Measurements from ENCODE around the gene MCC. TPM values are rescaled to one million over a fixed set of nuclear protein-coding genes. Genes with fewer than 3 reads are reported as not detected.
A peak's percentile ranks its signal among the peaks of the same experiment; 100 is the strongest.

The MCC gene
- total and polyA plus RNA-seq, 2 of the 4 experiments (the other 2 are of a cell fraction), result 5.0 to 20.6 TPM

DNA sequence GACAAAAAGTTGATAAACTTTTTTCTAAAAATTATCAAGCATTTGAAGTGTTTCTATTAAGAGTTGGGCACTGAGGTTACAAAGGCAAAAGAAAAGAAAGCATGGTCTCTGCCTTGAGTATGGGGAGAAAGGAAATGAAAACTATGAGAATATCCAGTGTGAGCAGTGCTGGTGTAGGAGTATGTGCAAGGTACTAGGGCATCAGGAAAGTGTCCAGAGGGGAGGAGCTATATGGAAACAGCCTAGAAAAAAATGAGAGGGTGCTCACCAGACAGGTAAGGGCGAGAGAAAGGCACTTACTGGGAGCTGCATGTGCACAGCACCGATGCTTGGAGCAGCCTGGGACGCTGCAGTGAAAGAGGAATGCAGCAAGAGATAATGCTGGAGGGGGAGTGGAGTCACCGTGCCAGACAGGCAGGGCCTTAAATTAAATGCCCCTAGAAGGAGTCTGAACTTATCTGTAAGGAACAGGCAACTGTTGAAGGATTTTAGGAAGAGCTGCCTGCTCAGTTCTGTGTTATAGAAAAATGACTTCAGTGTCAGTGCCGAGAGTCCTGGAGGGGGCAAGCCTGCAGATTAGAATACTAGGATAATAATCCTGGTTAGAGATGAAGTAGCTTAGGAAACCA, 14.0 kb downstream of the MCC start:
- Histone ChIP-seq H3K4me3 (ENCODE audit: insufficient read depth, low read depth, low read length) (no peak overlapping the region), H3K9me3 (ENCODE audit: control insufficient read depth, insufficient read depth, low read length) (peaks cover 7% of the 10 kb centered on the region; the same call in 1 of the 2 replicates), H3K23ac (ENCODE audit: low read depth, low read length) (no peak overlapping the region), H3K9me1 (ENCODE audit: insufficient read depth, low read length) (no peaks in the 10 kb centered on the region; the same call in 1 of the 2 replicates), H3K79me1 (ENCODE audit: low read depth in 1 of 2, low read length in 2 of 2) (no peaks in the 10 kb centered on the region), H3K27me3 (ENCODE audit: control insufficient read depth, insufficient read depth, low read length) (no peaks in the 10 kb centered on the region), H2BK15ac (ENCODE audit: low read depth, low read length) (no peak overlapping the region), H2BK5ac (ENCODE audit: low read depth, low read length, poor library complexity, severe bottlenecking) (no peak overlapping the region), H4K8ac (ENCODE audit: low read depth in 2 of 2, low read length in 2 of 2) (no peak overlapping the region), H3K18ac (ENCODE audit: low read depth, low read length) (no peak overlapping the region), H4K5ac (ENCODE audit: low read depth, low read length) (no peak overlapping the region), H2AK5ac (ENCODE audit: low read depth, low read length) (no peak overlapping the region), H3K36me3 (ENCODE audit: control insufficient read depth, insufficient read depth, low read length) (no peaks in the 10 kb centered on the region), H3K27ac (ENCODE audit: insufficient read depth, low read length) (no peak overlapping the region), H3K56ac (ENCODE audit: extremely low read depth, insufficient read depth, low read length) (no peak overlapping the region), H2AFZ (replicated peaks; ENCODE audit: low read length, poor library complexity) (peak overlapping the region; percentile 61), H3K9ac (ENCODE audit: low read depth, low read length) (no peak overlapping the region), H3K4ac (ENCODE audit: low read depth, low read length) (no peak overlapping the region), H3K4me2 (ENCODE audit: low read depth, low read length) (peak overlapping the region; percentile 32; the same call in 1 of the 2 replicates), H4K91ac (ENCODE audit: insufficient read depth, low read depth, low read length) (no peak overlapping the region), H3K4me1 (ENCODE audit: control insufficient read depth, insufficient read depth, low read length) (no peaks in the 10 kb centered on the region), H2BK120ac (ENCODE audit: low read depth, low read length) (no peak overlapping the region), H3K14ac (replicated peaks; ENCODE audit: low read depth, low read length) (no peak overlapping the region), H2BK20ac (ENCODE audit: low read depth, low read length) (no peak overlapping the region), H2AK9ac (replicated peaks; ENCODE audit: low read depth, low read length, poor library complexity) (no peak overlapping the region), H4K20me1 (ENCODE audit: insufficient read depth, low read length) (no peaks in the 10 kb centered on the region)
- ChIA-PET CTCF (no interaction called here), POLR2A (ENCODE audit: unreplicated experiment) (no interaction called here)
- in situ Hi-C loops (cut with MboI; ENCODE audit: low sequenced_read_pairs) (no loop called here), dilution Hi-C loops (cut with HindIII; ENCODE audit: low sequenced_read_pairs, unreplicated experiment) (no loop called here), intact Hi-C loops (cut with micrococcal nuclease) (no loop called here)
- DNase-seq (no peak), ATAC-seq (ENCODE audit: low read depth) (peak; percentile 90)
- BruUV-seq (replicated peaks), result no TSS peak
- TF ChIP-seq RCOR1 (IDR thresholded peaks at IDR 0.05; ENCODE audit: insufficient replicate concordance, low read length) (no peak), BHLHE40 (IDR thresholded peaks at IDR 0.05; ENCODE audit: low read depth, low read length) (no peak), RAD21 (IDR thresholded peaks at IDR 0.05; ENCODE audit: low read length) (no peak), RFX5 (IDR thresholded peaks at IDR 0.05; ENCODE audit: low read depth, low read length) (no peak), CEBPB (IDR thresholded peaks at IDR 0.05; ENCODE audit: low read depth, low read length) (no peak), SMC3 (IDR thresholded peaks at IDR 0.05; ENCODE audit: low read depth, low read length) (no peak), POLR2A (IDR thresholded peaks at IDR 0.05; ENCODE audit: low read depth, low read length) (no peak), CHD1 (IDR thresholded peaks at IDR 0.05; ENCODE audit: low read depth, low read length) (no peak), NFE2L2 (IDR thresholded peaks at IDR 0.05; ENCODE audit: low read depth, low read length) (no peak), FOS (IDR thresholded peaks at IDR 0.05; ENCODE audit: low read depth, low read length) (no peak), MAFK (IDR thresholded peaks at IDR 0.05; ENCODE audit: low read depth, low read length) (no peak)
- TF ChIP-seq, protein P1, sequence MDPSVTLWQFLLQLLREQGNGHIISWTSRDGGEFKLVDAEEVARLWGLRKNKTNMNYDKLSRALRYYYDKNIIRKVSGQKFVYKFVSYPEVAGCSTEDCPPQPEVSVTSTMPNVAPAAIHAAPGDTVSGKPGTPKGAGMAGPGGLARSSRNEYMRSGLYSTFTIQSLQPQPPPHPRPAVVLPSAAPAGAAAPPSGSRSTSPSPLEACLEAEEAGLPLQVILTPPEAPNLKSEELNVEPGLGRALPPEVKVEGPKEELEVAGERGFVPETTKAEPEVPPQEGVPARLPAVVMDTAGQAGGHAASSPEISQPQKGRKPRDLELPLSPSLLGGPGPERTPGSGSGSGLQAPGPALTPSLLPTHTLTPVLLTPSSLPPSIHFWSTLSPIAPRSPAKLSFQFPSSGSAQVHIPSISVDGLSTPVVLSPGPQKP (IDR thresholded peaks at IDR 0.05; ENCODE audit: borderline replicate concordance, low read depth, low read length), result no peak
- TF ChIP-seq, protein P2, sequence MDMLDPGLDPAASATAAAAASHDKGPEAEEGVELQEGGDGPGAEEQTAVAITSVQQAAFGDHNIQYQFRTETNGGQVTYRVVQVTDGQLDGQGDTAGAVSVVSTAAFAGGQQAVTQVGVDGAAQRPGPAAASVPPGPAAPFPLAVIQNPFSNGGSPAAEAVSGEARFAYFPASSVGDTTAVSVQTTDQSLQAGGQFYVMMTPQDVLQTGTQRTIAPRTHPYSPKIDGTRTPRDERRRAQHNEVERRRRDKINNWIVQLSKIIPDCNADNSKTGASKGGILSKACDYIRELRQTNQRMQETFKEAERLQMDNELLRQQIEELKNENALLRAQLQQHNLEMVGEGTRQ (IDR thresholded peaks at IDR 0.05; ENCODE audit: low read depth, low read length), result no peak
- TF ChIP-seq, protein P3, sequence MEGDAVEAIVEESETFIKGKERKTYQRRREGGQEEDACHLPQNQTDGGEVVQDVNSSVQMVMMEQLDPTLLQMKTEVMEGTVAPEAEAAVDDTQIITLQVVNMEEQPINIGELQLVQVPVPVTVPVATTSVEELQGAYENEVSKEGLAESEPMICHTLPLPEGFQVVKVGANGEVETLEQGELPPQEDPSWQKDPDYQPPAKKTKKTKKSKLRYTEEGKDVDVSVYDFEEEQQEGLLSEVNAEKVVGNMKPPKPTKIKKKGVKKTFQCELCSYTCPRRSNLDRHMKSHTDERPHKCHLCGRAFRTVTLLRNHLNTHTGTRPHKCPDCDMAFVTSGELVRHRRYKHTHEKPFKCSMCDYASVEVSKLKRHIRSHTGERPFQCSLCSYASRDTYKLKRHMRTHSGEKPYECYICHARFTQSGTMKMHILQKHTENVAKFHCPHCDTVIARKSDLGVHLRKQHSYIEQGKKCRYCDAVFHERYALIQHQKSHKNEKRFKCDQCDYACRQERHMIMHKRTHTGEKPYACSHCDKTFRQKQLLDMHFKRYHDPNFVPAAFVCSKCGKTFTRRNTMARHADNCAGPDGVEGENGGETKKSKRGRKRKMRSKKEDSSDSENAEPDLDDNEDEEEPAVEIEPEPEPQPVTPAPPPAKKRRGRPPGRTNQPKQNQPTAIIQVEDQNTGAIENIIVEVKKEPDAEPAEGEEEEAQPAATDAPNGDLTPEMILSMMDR (conservative IDR thresholded peaks at IDR 0.05; ENCODE audit: low read depth, low read length), result no peak
- 38% methylated on average over 3 of the region's 5 CpGs; no CpG with 5 or more reads in 1 of the 2 experiments for WGBS, 2 experiments (ENCODE audit: extremely low coverage in 2 of 2, insufficient read length in 1 of 2)
